HTR-8/SVneo (cell line): ENCODE results near the gene ZNF860.
A peak's percentile ranks its signal among the peaks of the same experiment; 100 is the strongest.
"Not testable (repeated sequence)": the region's sequence is repeated elsewhere in the genome, so short reads cannot be mapped to it uniquely, and the experiment has no call there.

ENCODE experiments used
- DNase-seq: peaks from one replicate; pipeline ENCODE4 v3.0.0; 2011; ENCODE audit warnings: low spot score, mixed read lengths; ENCODE audit not compliant: insufficient read length
- FAIRE-seq: peaks from 2 replicates; lab custom pipeline; 2011; peaks lifted over from hg19 to GRCh38; lab: Jason Lieb, UNC

Gene ZNF860

GRCh38 chr3:31992995-31993394 is 11.4 kb downstream of the ZNF860 start:
- not testable (repeated sequence) for DNase-seq, FAIRE-seq

- DNase-seq (no peak), FAIRE-seq (no peak)
Measured at GRCh38 chr3:31993843-31994242, 12.3 kb downstream of the ZNF860 start.

GRCh38 chr3:31995026-31995425 is 13.5 kb downstream of the ZNF860 start:
- not testable (repeated sequence) for DNase-seq, FAIRE-seq

- DNase-seq (no peak), FAIRE-seq (no peak)
Measured at GRCh38 chr3:31996195-31996594, 14.6 kb downstream of the ZNF860 start.

GRCh38 chr3:31997500-31997899 is 15.9 kb downstream of the ZNF860 start:
- FAIRE-seq (no peak), DNase-seq (no peak)

GRCh38 chr3:31999907-32000439 is 18.4 kb downstream of the ZNF860 start:
- FAIRE-seq (no peak), DNase-seq (no peak)

GRCh38 chr3:32000877-32001276 is 19.3 kb downstream of the ZNF860 start:
- FAIRE-seq, result no peak

GRCh38 chr3:32002561-32003368 is 21.2 kb downstream of the ZNF860 start:
- FAIRE-seq (no peak), DNase-seq (no peak)

More at GRCh38 chr3:32000877-32001276, 19.3 kb downstream of the ZNF860 start:
- no peak for DNase-seq

GRCh38 chr3:32003380-32003779 is 21.8 kb downstream of the ZNF860 start:
- no peak for FAIRE-seq
- DNase-seq, result no peak

- no peak for DNase-seq
- FAIRE-seq, result no peak
Measured at GRCh38 chr3:32004113-32004765, 22.7 kb downstream of the ZNF860 start.

GRCh38 chr3:32009101-32009500 is 27.6 kb downstream of the ZNF860 start:
- no peak for FAIRE-seq
- no peak for DNase-seq

GRCh38 chr3:32009957-32010356 is 28.4 kb downstream of the ZNF860 start:
- no peak for DNase-seq
- no peak for FAIRE-seq

- not testable (repeated sequence) for FAIRE-seq, DNase-seq
Measured at GRCh38 chr3:32010699-32011098, 29.1 kb downstream of the ZNF860 start.

- DNase-seq, FAIRE-seq: not testable (repeated sequence)
Measured at GRCh38 chr3:32015638-32016037, 34.1 kb downstream of the ZNF860 start.

GRCh38 chr3:32017286-32017685 is 35.7 kb downstream of the ZNF860 start:
- no peak for DNase-seq

GRCh38 chr3:32018757-32019564 is 37.4 kb downstream of the ZNF860 start:
- no peak for FAIRE-seq
- peak; percentile 54 for DNase-seq

More at GRCh38 chr3:32017286-32017685, 35.7 kb downstream of the ZNF860 start:
- no peak for FAIRE-seq

- FAIRE-seq (no peak), DNase-seq (no peak)
Measured at GRCh38 chr3:32021155-32021554, 39.6 kb downstream of the ZNF860 start.

GRCh38 chr3:32021748-32022147 is 40.2 kb downstream of the ZNF860 start:
- FAIRE-seq (no peak), DNase-seq (no peak)

- FAIRE-seq, result no peak
- DNase-seq, result no peak
Measured at GRCh38 chr3:32022947-32023346, 41.4 kb downstream of the ZNF860 start.

- no peak for FAIRE-seq
Measured at GRCh38 chr3:32026593-32026992, 45.0 kb downstream of the ZNF860 start.

More at GRCh38 chr3:32026593-32026992, 45.0 kb downstream of the ZNF860 start:
- DNase-seq, result no peak
